ENCODE measurements around the gene PAPOLB.

PAPOLB gene

GRCh38 chr7:4884164-4884563, 22.3 kb upstream of the PAPOLB start:
- Mint-ChIP-seq H3K36me3 (peaks cover 0 to 1% of the 10 kb centered on the region in 2 donors), H3K4me3 (peak overlapping the region in 1 of 2 donors; percentile 42), H3K4me1 (peaks cover 9 to 17% of the 10 kb centered on the region in 2 donors), H3K9me3 (peaks cover 0 to 2% of the 10 kb centered on the region in 2 donors), H3K27me3 (peaks cover 51 to 75% of the 10 kb centered on the region in 2 donors), H3K27ac (no peak overlapping the region)
- no peak for DNase-seq
- no peak for ATAC-seq (replicated peaks)

- Mint-ChIP-seq H3K4me3 (peak within 1 kb of the TSS; percentile 50 to 59), H3K4me1 (peaks cover 9 to 17% of the 10 kb centered on the region in 2 donors), H3K36me3 (peaks cover 0 to 1% of the 10 kb centered on the region in 2 donors), H3K27ac (no peak within 1 kb of the TSS), H3K9me3 (peaks cover 0 to 2% of the 10 kb centered on the region in 2 donors), H3K27me3 (peaks cover 51 to 71% of the 10 kb centered on the region in 2 donors)
- ATAC-seq (replicated peaks), result peak; percentile 91 to 93
- peak; percentile 72 for DNase-seq
These were observed 21.7 kb upstream of the PAPOLB start, which contains the start of gene RADIL for GRCh38 chr7:4883372-4884144. TSS of gene RADIL (minus strand) at chr7:4883716. CDS start at chr7:4878139, 5,577 bp downstream.

GRCh38 chr7:4883033-4883371, 21.2 kb upstream of the PAPOLB start:
- peaks cover 0 to 2% of the 10 kb centered on the region in 2 donors for H3K9me3 Mint-ChIP-seq
- H3K4me3 Mint-ChIP-seq, result peak overlapping the region; percentile 50 to 59
- H3K4me1 Mint-ChIP-seq, result peaks cover 9 to 17% of the 10 kb centered on the region in 2 donors
- peaks cover 52 to 67% of the 10 kb centered on the region in 2 donors for H3K27me3 Mint-ChIP-seq
- no peak overlapping the region for H3K27ac Mint-ChIP-seq
- peaks cover 0 to 1% of the 10 kb centered on the region in 2 donors for H3K36me3 Mint-ChIP-seq
- DNase-seq (no peak), ATAC-seq (replicated peaks) (peak in 1 of 2 donors; percentile 10)

GRCh38 chr7:4882169-4883032, 20.6 kb upstream of the PAPOLB start:
- DNase-seq, result no peak
- peak in 1 of 2 donors; percentile 6 for ATAC-seq (replicated peaks)

GRCh38 chr7:4880218-4880617, 18.4 kb upstream of the PAPOLB start:
- Mint-ChIP-seq H3K9me3 (peaks cover 0 to 2% of the 10 kb centered on the region in 2 donors), H3K27ac (no peak overlapping the region), H3K4me1 (peaks cover 9 to 17% of the 10 kb centered on the region in 2 donors), H3K36me3 (peaks cover 0 to 1% of the 10 kb centered on the region in 2 donors), H3K4me3 (no peak overlapping the region), H3K27me3 (peaks cover 32 to 52% of the 10 kb centered on the region in 2 donors)
- DNase-seq (no peak), ATAC-seq (replicated peaks) (no peak)

More at GRCh38 chr7:4882169-4883032, 20.6 kb upstream of the PAPOLB start:
- Mint-ChIP-seq H3K27ac (no peak overlapping the region), H3K36me3 (peaks cover 0 to 1% of the 10 kb centered on the region in 2 donors), H3K4me1 (peaks cover 9 to 17% of the 10 kb centered on the region in 2 donors), H3K9me3 (peaks cover 0 to 2% of the 10 kb centered on the region in 2 donors), H3K4me3 (peak overlapping the region; percentile 50 to 59), H3K27me3 (peaks cover 52 to 71% of the 10 kb centered on the region in 2 donors)

GRCh38 chr7:4879396-4880081, 17.7 kb upstream of the PAPOLB start:
- no peak for DNase-seq
- ATAC-seq (replicated peaks), result no peak
- Mint-ChIP-seq H3K9me3 (peaks cover 0 to 2% of the 10 kb centered on the region in 2 donors), H3K4me3 (no peak overlapping the region), H3K4me1 (peaks cover 9 to 17% of the 10 kb centered on the region in 2 donors), H3K27me3 (peaks cover 28 to 47% of the 10 kb centered on the region in 2 donors), H3K36me3 (peaks cover 0 to 1% of the 10 kb centered on the region in 2 donors), H3K27ac (no peak overlapping the region)

- no peak overlapping the region for H3K4me3 Mint-ChIP-seq
- no peaks in the 10 kb centered on the region for H3K36me3 Mint-ChIP-seq
- DNase-seq (no peak), ATAC-seq (replicated peaks) (no peak)
- H3K9me3 Mint-ChIP-seq, result no peaks in the 10 kb centered on the region
- H3K27ac Mint-ChIP-seq, result no peak overlapping the region
- peaks cover 7 to 11% of the 10 kb centered on the region in 2 donors for H3K4me1 Mint-ChIP-seq
- H3K27me3 Mint-ChIP-seq, result peaks cover 21 to 42% of the 10 kb centered on the region in 2 donors
These were observed 16.8 kb upstream of the PAPOLB start for GRCh38 chr7:4878336-4879335.

GRCh38 chr7:4876586-4876985, 14.8 kb upstream of the PAPOLB start:
- peaks cover 24 to 46% of the 10 kb centered on the region in 2 donors for H3K27me3 Mint-ChIP-seq
- no peaks in the 10 kb centered on the region for H3K9me3 Mint-ChIP-seq
- DNase-seq, result no peak
- no peaks in the 10 kb centered on the region for H3K36me3 Mint-ChIP-seq
- ATAC-seq (replicated peaks), result no peak
- H3K4me3 Mint-ChIP-seq, result no peak overlapping the region
- no peak overlapping the region for H3K27ac Mint-ChIP-seq
- H3K4me1 Mint-ChIP-seq, result no peaks in the 10 kb centered on the region

GRCh38 chr7:4875391-4875790, 13.6 kb upstream of the PAPOLB start:
- Mint-ChIP-seq H3K36me3 (no peaks in the 10 kb centered on the region), H3K9me3 (no peaks in the 10 kb centered on the region), H3K4me1 (no peaks in the 10 kb centered on the region), H3K27me3 (peaks cover 28 to 53% of the 10 kb centered on the region in 2 donors), H3K4me3 (no peak overlapping the region), H3K27ac (no peak overlapping the region)
- ATAC-seq (replicated peaks) (no peak), DNase-seq (no peak)

- no peaks in the 10 kb centered on the region for H3K36me3 Mint-ChIP-seq
- H3K27me3 Mint-ChIP-seq, result peaks cover 32 to 55% of the 10 kb centered on the region in 2 donors
- no peaks in the 10 kb centered on the region for H3K4me1 Mint-ChIP-seq
- no peak overlapping the region for H3K27ac Mint-ChIP-seq
- no peak for DNase-seq
- ATAC-seq (replicated peaks), result no peak
- H3K4me3 Mint-ChIP-seq, result no peak overlapping the region
- no peaks in the 10 kb centered on the region for H3K9me3 Mint-ChIP-seq
These were observed 11.5 kb upstream of the PAPOLB start for GRCh38 chr7:4873071-4873944.

GRCh38 chr7:4871930-4872675, 10.3 kb upstream of the PAPOLB start:
- H3K27me3 Mint-ChIP-seq, result peaks cover 29 to 45% of the 10 kb centered on the region in 2 donors
- ATAC-seq (replicated peaks), result no peak
- no peaks in the 10 kb centered on the region for H3K9me3 Mint-ChIP-seq
- H3K36me3 Mint-ChIP-seq, result no peaks in the 10 kb centered on the region
- no peak overlapping the region for H3K27ac Mint-ChIP-seq
- no peaks in the 10 kb centered on the region for H3K4me1 Mint-ChIP-seq
- no peak for DNase-seq
- H3K4me3 Mint-ChIP-seq, result no peak overlapping the region

All from stimulated activated naive B cell treated with anti-CD40 and anti-IgM and Interleukin-4, amounts not matched to agents 10 μg/mL and 1 μg/mL and 100 μg/mL, for 72 hours (primary cell).